Measurements from ENCODE around the gene GTF2F1. TPM values are rescaled to one million over a fixed set of nuclear protein-coding genes. Genes with fewer than 3 reads are reported as not detected.

The GTF2F1 gene
- total and polyA plus RNA-seq, 2 donors (not counting 1 experiment from before 2014, with no cell fraction given): 41.0 to 56.5 TPM

DNA sequence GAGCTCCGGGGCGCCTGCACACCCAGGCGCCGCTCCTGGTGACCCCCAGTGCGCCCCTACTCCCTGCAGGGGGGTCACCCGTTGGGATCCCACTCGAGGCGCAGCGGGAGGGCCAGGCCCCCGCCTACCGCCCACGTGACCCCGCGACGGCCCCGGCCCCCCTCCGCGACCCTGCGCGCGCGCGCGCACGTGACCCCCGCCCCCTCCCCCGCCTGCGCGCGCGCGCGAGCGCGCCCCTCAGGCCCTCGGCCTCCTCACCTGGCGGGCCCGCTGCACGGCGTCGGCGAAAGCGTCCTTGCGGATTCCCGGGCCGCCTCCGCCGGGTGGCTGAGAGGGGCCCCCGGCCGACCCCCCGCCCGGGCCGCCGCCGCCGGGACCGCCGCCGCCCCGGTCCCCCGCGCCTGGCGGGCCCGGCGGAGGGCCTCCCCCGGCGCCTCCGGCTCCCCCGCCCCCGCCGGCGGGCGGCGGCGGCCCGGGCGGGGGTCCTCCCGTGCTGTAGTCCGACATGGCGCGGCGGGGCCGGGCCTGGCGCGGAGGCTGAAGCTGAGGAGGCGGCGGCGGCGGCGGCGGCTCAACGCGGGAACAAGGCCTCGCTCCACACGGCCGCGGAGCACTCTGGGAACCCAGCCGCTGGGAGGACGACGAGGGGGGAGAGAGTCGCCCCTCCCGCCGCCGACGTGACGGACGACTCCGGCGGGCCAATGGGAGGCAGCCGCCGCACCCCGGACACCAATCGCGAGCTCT, 31.4 kb upstream of the GTF2F1 start, which contains the start of gene KHSRP:
KHSRP (minus strand) TSS at position 617 of the 744 bp plus-strand sequence; CDS start at position 507, 110 bp downstream.
- Histone ChIP-seq H3K79me2 (ENCODE audit: control insufficient read depth, insufficient read depth, low read length) (peaks cover 41% of the 10 kb centered on the region), H4K20me1 (ENCODE audit: control insufficient read depth, insufficient read depth, low read length, poor library complexity, severe bottlenecking) (peaks cover 48% of the 10 kb centered on the region), H3K4me1 (ENCODE audit: control insufficient read depth in 2 of 2, insufficient read depth in 2 of 2, low read length in 2 of 2) (peaks cover 26 to 32% of the 10 kb centered on the region in 2 donors), H3K4me3 (ENCODE audit: control extremely low read depth in 1 of 5, extremely low read depth in 1 of 5, insufficient read depth in 1 of 5, low read depth in 2 of 5, low read length in 4 of 5) (peak within 1 kb of the TSS; percentile 62 to 67 (median 66)), H2AFZ (ENCODE audit: insufficient read depth, low read depth, low read length, poor library complexity, severe bottlenecking) (peak within 1 kb of the TSS; percentile 89), H3K9me3 (ENCODE audit: control extremely low read depth in 1 of 3, control insufficient read depth in 2 of 3, insufficient read depth in 1 of 3, low read length in 2 of 3) (peaks cover 0 to 13% (median 0%) of the 10 kb centered on the region in 3 donors), H3K36me3 (replicated peaks in 1 of 2; ENCODE audit: control extremely low read depth in 1 of 2, control insufficient read depth in 1 of 2, extremely low read depth in 1 of 2, insufficient read depth in 2 of 2, low read length in 1 of 2) (peaks cover 0 to 31% of the 10 kb centered on the region in 2 experiments), H3K27me3 (replicated peaks in 1 of 4; ENCODE audit: control extremely low read depth in 1 of 4, control insufficient read depth in 3 of 4, insufficient read depth in 4 of 4, low read length in 3 of 4) (no peaks in the 10 kb centered on the region), H3K9ac (ENCODE audit: low read length) (peak within 1 kb of the TSS; percentile 84), H3K4me2 (replicated peaks; ENCODE audit: low read depth, low read length, poor library complexity, severe bottlenecking) (peak within 1 kb of the TSS; percentile 98), H3K27ac (ENCODE audit: low read length in 2 of 2) (peak within 1 kb of the TSS; percentile 84 to 93)
- Mint-ChIP-seq H3K27ac (peak within 1 kb of the TSS; percentile 94), H3K4me3 (peak within 1 kb of the TSS; percentile 90), H3K27me3 (no peaks in the 10 kb centered on the region), H3K9me3 (ENCODE audit: insufficient read depth) (no peaks in the 10 kb centered on the region), H3K4me1 (peaks cover 35% of the 10 kb centered on the region)
- POLR2A ChIA-PET: interaction anchor here (0.6 to 2.9 kb wide), 6 partner anchors 31 to 399 kb away, joined by 3 to 15 read pairs (median 6); partner anchors contain the start of genes ALKBH7, CLPP, GTF2F1 and SLC25A23
- intact Hi-C loops (cut with micrococcal nuclease): loop anchor here (2.0 kb wide), 2 partner anchors 78 to 314 kb away; partner anchors contain the start of genes RFX2 and TUBB4A
- TF ChIP-seq, protein P1, sequence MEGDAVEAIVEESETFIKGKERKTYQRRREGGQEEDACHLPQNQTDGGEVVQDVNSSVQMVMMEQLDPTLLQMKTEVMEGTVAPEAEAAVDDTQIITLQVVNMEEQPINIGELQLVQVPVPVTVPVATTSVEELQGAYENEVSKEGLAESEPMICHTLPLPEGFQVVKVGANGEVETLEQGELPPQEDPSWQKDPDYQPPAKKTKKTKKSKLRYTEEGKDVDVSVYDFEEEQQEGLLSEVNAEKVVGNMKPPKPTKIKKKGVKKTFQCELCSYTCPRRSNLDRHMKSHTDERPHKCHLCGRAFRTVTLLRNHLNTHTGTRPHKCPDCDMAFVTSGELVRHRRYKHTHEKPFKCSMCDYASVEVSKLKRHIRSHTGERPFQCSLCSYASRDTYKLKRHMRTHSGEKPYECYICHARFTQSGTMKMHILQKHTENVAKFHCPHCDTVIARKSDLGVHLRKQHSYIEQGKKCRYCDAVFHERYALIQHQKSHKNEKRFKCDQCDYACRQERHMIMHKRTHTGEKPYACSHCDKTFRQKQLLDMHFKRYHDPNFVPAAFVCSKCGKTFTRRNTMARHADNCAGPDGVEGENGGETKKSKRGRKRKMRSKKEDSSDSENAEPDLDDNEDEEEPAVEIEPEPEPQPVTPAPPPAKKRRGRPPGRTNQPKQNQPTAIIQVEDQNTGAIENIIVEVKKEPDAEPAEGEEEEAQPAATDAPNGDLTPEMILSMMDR (IDR thresholded peaks at IDR 0.05): no peak
- TF ChIP-seq EZH2 (IDR thresholded peaks at IDR 0.05; ENCODE audit: borderline replicate concordance, insufficient read depth, low read depth, low read length, poor library complexity, severe bottlenecking): no peak
- CTCF ChIA-PET: interaction anchor here (0.9 to 2.0 kb wide), 3 partner anchors 35 to 439 kb away, joined by 3 to 6 read pairs (median 6); partner anchors contain the start of gene SLC25A23
- DNase-seq (no peak), ATAC-seq (ENCODE audit: low read depth) (no peak)
- WGBS (ENCODE audit: insufficient coverage): under 1% methylated on average over 111 of the region's 114 CpGs
